MM.1S (cell line): Measurements from ENCODE around the gene TPI1.

Experiments used
- DNase-seq: peaks from one replicate; pipeline ENCODE4 v3.0.0-alpha.2; 2015
- H2AFZ ChIP-seq: fragments of 300-600 bp; sonication (generic); 2 replicates; pipeline ENCODE4 v1.6.0; 2016; ENCODE audit warnings: antibody characterized with exemption, low read length
- H3F3A ChIP-seq: fragments of 300-600 bp; sonication (generic); 2 replicates; pipeline ENCODE4 v1.6.1; 2016; ENCODE audit warnings: mild to moderate bottlenecking, antibody characterized with exemption, low read length, moderate library complexity, mixed read lengths; ENCODE audit not compliant: insufficient read depth
- H3K27ac ChIP-seq: fragments of 300-600 bp; sonication (generic); 2 replicates; pipeline ENCODE4 v1.5.1; 2016; ENCODE audit warnings: mild to moderate bottlenecking, low read length
- H3K27me3 ChIP-seq: fragments of 300-600 bp; sonication (generic); replicated peaks from 2 replicates; pipeline ENCODE4 v1.6.0; 2016; ENCODE audit warnings: low read length; ENCODE audit not compliant: insufficient read depth
- H3K36me3 ChIP-seq: fragments of 300-600 bp; sonication (generic); replicated peaks from 2 replicates; pipeline ENCODE4 v1.6.1; 2016; ENCODE audit warnings: mild to moderate bottlenecking, low read length, mixed read lengths; ENCODE audit not compliant: insufficient read depth
- H3K4me1 ChIP-seq: fragments of 300-600 bp; sonication (generic); 2 replicates; pipeline ENCODE4 v1.6.1; 2016; ENCODE audit warnings: low read length, mixed read lengths
- H3K4me2 ChIP-seq: fragments of 300-600 bp; sonication (generic); 2 replicates; pipeline ENCODE4 v1.6.0; 2016; ENCODE audit warnings: low read depth, low read length
- H3K4me3 ChIP-seq: fragments of 300-600 bp; sonication (generic); 2 replicates; pipeline ENCODE4 v1.5.1; 2016; ENCODE audit warnings: low read length, mixed read lengths
- H3K79me2 ChIP-seq: fragments of 300-600 bp; sonication (generic); 2 replicates; pipeline ENCODE4 v1.6.1; 2016; ENCODE audit warnings: mixed run types, low read length, mixed read lengths
- H3K9ac ChIP-seq: fragments of 300-600 bp; sonication (generic); 2 replicates; pipeline ENCODE4 v1.6.1; 2016; ENCODE audit warnings: low read length, mixed read lengths
- H3K9me2 ChIP-seq: fragments of 300-600 bp; sonication (generic); replicated peaks from 2 replicates; pipeline ENCODE4 v1.6.1; 2016; ENCODE audit warnings: mild to moderate bottlenecking, low read length, mixed read lengths; ENCODE audit not compliant: insufficient read depth
- H3K9me3 ChIP-seq: fragments of 300-600 bp; sonication (generic); replicated peaks from 2 replicates; pipeline ENCODE4 v1.6.1; 2016; ENCODE audit warnings: mild to moderate bottlenecking, low read length, mixed read lengths; ENCODE audit not compliant: insufficient read depth
- H4K20me1 ChIP-seq: fragments of 300-600 bp; sonication (generic); 2 replicates; pipeline ENCODE4 v1.6.1; 2016; ENCODE audit warnings: mild to moderate bottlenecking, low read length, moderate library complexity, mixed read lengths; ENCODE audit not compliant: insufficient read depth
- CTCF ChIP-seq: fragments of 300-600 bp; sonication (generic); IDR thresholded peaks from 2 replicates; pipeline ENCODE4 v1.5.1; 2016; ENCODE audit warnings: antibody characterized with exemption, low read length, mixed read lengths
- EZH2 ChIP-seq: fragments of 300-600 bp; sonication (generic); optimal IDR thresholded peaks from 2 replicates; pipeline ENCODE3; 2017; ENCODE audit warnings: low read depth, mild to moderate bottlenecking, antibody characterized with exemption, low read length, mixed read lengths
- EZH2phosphoT487 ChIP-seq: fragments of 300-600 bp; sonication (generic); IDR thresholded peaks from 2 replicates; pipeline ENCODE4 v1.6.1; 2018; ENCODE audit warnings: antibody characterized with exemption, low read length

TPI1 gene

GRCh38 chr12:6818645-6819044 is 48.7 kb upstream of the TPI1 start:
- Histone ChIP-seq H3K4me3 (no peak overlapping the region), H3K27me3 (peaks cover 45% of the 10 kb centered on the region)

GRCh38 chr12:6819106-6820030 is 48.0 kb upstream of the TPI1 start:
- Histone ChIP-seq H3K79me2 (no peaks in the 10 kb centered on the region), H3K4me2 (no peak overlapping the region), H4K20me1 (no peaks in the 10 kb centered on the region), H3K36me3 (no peaks in the 10 kb centered on the region), H3K27me3 (peaks cover 50% of the 10 kb centered on the region), H3K9ac (no peak overlapping the region), H2AFZ (no peak overlapping the region), H3F3A (no peaks in the 10 kb centered on the region), H3K9me3 (no peaks in the 10 kb centered on the region), H3K27ac (no peak overlapping the region), H3K4me1 (no peaks in the 10 kb centered on the region), H3K4me3 (no peak overlapping the region), H3K9me2 (no peaks in the 10 kb centered on the region)
- no peak for DNase-seq
- TF ChIP-seq CTCF (no peak), EZH2phosphoT487 (no peak), EZH2 (no peak)

More at GRCh38 chr12:6818645-6819044, 48.7 kb upstream of the TPI1 start:
- Histone ChIP-seq H3K4me1 (no peaks in the 10 kb centered on the region), H3K36me3 (no peaks in the 10 kb centered on the region), H4K20me1 (no peaks in the 10 kb centered on the region), H3K9me2 (no peaks in the 10 kb centered on the region), H3K9me3 (no peaks in the 10 kb centered on the region), H3F3A (no peaks in the 10 kb centered on the region), H3K4me2 (no peak overlapping the region), H2AFZ (no peak overlapping the region), H3K79me2 (no peaks in the 10 kb centered on the region), H3K9ac (no peak overlapping the region), H3K27ac (no peak overlapping the region)
- TF ChIP-seq EZH2 = no peak
- TF ChIP-seq CTCF = no peak
- TF ChIP-seq EZH2phosphoT487 = no peak
- DNase-seq = no peak

GRCh38 chr12:6820166-6820565 is 47.2 kb upstream of the TPI1 start:
- DNase-seq = no peak
- Histone ChIP-seq H3K4me2 (no peak overlapping the region), H3K4me3 (no peak overlapping the region), H2AFZ (no peak overlapping the region), H3K27ac (no peak overlapping the region), H3K27me3 (peaks cover 58% of the 10 kb centered on the region), H4K20me1 (no peaks in the 10 kb centered on the region), H3K36me3 (no peaks in the 10 kb centered on the region), H3K79me2 (no peaks in the 10 kb centered on the region), H3K9me3 (no peaks in the 10 kb centered on the region), H3F3A (no peaks in the 10 kb centered on the region), H3K9ac (no peak overlapping the region), H3K9me2 (no peaks in the 10 kb centered on the region), H3K4me1 (no peaks in the 10 kb centered on the region)
- TF ChIP-seq EZH2 = no peak
- no peak for TF ChIP-seq EZH2phosphoT487
- no peak for TF ChIP-seq CTCF
